HG03575 (cell line): ENCODE results near the gene ORAI1.
"Not testable (repeated sequence)": the region's sequence is repeated elsewhere in the genome, so short reads cannot be mapped to it uniquely, and the experiment has no call there.

Source experiments
- ATAC-seq: cut with Tn5 transposase; IDR thresholded peaks from one replicate; pipeline ENCODE4 v1.9.1; 2021; ENCODE audit not compliant: unreplicated experiment, insufficient number of reproducible peaks, low FRiP score; ENCODE audit errors: extremely low read depth

The ORAI1 gene

DNA sequence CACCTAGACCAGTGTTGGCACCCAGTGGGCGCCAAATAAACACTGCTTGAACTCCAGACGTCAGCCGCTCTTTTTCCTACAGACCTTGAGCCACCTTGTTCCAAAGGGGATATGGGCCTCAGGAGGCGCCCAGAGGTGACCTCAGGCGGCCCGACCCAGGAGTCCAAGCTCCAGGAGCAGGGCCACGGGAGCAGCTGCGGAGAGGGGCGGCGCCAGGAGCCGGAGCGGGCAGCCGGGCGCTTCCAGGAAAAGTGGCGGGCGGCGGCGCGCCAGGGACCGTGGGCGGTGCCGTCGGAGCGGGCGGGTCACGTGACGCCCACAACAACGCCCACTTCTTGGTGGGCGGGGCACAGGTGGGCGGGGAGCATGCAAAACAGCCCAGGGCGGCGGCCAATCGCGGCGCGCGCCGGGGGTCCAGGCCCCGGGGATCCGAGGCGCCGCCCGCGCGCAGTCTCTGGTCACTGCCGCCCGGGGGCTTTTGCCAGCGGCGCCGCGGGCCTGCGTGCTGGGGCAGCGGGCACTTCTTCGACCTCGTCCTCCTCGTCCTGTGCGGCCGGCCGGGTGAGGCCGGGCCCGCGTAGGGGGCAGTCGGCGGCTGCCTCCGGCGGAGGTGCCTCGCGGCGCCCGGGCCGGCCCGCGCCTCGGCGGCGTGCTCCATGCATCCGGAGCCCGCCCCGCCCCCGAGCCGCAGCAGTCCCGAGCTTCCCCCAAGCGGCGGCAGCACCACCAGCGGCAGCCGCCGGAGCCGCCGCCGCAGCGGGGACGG, at the start of gene ORAI1:
Gene ORAI1 (plus strand): TSS at position 444 of the 766 bp plus-strand sequence.
- ATAC-seq, result no peak

DNA sequence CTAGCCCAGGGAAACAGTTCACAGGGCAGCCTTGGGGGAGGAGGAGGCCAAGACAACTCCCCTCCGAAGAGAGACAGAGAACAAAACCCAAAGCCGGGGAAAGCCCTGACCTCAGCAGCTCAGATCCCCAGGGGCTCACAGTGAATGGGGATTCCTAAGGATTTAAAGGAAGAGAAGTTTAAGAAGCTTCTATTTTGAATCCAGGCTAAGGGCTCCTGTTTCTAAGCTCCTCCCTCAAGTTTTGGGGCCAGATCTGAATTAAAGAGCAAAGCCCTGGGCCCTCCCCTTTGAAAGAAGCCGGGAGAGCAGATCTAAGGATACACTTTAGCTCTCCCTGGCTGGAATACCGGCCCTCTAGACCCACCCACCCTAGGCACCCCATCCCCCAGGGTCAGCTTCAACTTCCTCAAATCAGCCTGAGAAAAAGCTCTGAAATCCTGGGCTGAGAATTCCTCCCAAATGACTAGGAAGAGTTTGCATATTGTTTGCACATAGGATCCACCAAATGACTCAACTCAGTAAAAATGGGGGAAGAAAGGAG, 49.4 kb upstream of the ORAI1 start:
- ATAC-seq, result no peak

DNA sequence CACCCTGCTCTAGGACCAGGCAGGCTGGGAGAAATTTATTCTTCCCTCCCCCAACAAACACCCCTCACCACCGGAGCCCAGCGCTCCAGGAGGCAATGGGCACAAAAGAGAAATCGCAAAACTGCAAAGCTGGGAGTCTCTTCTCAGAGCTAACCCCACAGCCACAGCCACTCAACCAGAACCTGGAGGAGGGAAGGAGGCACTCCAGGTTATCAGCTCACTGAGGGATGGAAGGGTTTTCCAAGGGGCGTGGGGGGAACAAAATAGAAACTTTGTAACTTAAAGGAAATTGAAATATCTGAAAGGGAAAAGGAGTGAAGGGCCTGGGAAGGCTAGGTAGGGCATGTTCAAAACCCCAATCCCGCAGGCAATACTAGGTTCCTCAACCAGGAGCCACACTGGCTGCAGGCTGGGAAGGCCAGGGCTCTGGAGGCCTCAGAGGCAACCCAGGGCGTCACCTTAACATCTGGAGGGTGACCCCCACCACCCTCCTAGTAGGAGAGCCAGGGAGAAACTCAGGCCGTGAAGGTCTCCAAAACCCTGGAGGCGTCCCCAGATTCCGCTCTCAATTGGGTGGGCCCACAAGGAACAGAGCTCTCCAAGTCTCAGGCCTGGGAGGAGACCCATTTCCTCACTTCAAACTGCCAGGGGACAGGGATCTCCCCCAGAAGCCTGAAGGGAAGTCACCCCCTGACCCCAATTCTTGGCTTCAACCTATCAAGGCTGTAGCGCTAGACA, 48.7 kb upstream of the ORAI1 start:
- no peak for ATAC-seq

- ATAC-seq, result no peak
Observed at GRCh38 chr12:121578230-121579189, 47.8 kb upstream of the ORAI1 start.

DNA sequence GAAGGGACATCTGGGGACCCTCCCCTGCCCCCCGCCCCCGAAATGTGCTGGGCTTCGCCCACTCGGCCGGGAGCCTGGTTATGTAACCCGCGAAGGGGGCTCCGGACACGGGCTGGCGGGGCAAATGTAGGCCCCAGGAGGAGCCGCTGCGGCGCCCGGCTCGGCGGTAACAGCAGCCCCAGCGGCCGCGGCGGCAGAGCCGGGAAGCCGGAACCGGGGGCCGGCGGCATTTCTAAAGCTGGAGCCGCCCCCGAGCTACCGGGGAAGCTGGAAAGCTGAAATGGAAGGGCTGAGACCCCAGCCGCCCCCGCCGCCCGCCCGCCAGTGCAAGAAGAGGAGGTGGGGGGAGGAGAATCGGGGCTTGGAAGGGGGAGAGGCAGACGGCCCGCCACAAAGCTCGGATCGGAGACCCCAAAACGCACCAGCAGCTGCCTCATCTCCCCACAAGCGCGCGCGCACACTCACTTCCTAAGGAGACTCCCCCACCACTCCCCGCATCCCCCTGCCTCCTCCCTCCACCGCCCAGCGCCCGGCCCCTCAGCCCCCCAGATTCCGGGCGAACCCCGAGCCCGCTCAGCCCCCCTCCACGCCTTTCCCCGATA, 47.0 kb upstream of the ORAI1 start:
- no peak for ATAC-seq

DNA sequence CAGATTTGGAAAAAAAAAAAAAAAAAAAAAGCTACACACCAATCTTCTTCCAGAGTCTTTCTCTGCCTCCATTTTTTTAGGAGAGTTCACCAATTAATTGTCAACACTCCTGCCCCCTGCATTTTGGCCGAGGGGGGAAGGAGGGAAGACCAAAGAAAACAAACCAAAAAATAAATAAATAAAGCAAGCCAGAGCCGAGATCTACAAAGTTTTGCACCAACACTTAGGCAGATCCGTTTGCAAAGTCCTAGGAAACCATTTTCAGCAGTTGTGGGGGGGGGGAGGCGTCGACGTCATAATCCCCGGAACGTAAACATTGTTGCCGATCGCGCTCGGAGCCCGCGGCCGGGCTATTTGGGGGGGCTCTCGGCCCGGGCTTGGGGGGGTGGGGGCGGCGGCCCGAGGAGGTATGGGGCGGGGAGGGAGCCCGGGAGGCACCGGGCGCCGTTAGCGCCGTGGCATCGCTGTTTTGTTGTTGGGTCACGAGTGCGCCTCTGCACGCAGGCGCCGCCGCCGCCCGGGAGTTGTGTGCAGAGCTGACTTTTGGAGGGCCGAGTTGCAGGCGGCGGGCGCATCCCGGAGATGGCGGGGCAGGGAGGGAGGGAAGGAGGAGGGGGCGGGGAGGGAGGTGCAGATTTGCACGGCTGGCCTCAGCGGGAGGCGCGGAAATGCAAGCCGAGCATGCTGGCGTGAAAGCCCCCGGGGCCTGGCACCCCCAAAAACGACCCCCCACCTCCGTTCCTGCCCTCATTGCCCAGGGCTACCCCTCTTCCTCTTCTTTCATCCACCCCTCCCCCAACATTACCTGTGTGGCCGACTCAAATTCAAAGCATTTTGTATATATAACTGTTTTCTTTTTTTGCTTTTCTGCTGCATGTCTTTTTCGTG, 46.1 kb upstream of the ORAI1 start:
- no peak for ATAC-seq

DNA sequence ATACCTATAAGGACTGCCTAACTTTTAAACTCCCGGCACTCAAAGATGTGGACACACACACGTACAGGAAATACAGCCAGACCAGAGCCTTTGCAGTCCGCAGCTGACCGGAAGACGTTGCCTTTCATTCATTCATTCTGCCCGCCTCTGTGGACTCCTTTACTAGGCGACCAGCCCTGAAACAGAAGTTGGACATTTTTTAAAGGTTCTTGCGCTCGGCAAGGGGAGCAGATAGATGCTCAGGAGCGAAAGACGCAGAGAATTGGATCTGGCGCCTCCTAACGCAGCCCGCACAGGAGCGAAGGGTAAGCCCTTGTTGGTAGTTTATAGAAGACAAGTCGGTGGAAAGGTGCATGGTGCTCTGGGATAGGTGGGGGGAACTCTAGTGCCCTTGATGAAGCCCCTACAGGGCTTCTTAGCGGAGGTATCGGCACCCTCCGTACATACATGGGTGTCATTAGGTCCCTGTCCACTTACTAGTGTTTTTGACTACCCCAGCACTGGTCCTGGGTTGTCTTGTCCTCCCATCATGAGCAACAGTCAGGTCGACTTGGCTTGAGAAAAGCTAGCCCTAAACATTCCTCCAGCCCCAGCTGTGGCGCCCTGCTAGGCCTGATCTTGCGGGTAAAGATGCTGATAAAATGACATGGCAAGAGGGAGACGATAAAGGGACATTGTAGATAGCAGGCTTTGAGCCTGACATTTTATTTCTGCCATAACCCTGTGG, 45.2 kb upstream of the ORAI1 start, which contains the start of gene KDM2B:
Gene KDM2B (minus strand): TSS at position 65 of the 727 bp plus-strand sequence. CDS start 112 bp downstream, outside the sequence.
- no peak for ATAC-seq

GRCh38 chr12:121581686-121582429, 44.5 kb upstream of the ORAI1 start:
- no peak for ATAC-seq

DNA sequence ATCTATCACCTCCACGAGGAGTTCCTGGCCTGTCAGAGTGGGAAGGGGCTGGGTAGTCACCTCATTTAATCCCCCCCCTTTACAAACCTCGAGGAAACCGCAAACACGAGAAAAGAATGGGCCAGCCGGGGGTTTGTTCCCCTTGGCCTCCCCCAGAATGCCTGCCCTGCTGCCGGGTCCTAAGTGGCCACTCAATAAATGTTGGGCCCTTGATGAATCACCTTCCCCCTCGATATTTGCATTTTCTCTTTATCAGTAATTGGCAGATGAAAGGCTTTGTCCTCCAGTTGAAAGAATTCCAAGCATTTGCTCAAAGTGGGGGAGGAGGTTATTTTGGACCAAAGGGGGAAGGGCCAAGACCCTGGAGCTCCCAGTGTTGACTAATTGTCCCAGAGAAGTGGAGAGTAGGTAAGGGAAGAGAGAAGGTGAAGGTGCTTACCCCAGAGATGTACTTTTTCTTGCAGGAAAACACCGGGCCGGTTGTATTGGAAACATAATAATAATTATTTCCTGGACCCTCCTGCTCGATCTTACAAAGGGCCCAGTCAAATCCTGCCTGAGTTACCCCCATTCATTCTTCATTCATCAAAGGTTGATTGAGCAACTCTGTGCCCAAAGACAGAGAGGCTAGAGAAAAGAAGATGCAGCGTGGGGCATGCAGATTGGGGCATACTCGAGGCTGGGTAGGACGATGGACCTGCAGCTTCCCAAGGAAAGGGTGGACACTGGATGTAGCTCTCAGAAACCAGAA, 43.6 kb upstream of the ORAI1 start:
- no peak for ATAC-seq

DNA sequence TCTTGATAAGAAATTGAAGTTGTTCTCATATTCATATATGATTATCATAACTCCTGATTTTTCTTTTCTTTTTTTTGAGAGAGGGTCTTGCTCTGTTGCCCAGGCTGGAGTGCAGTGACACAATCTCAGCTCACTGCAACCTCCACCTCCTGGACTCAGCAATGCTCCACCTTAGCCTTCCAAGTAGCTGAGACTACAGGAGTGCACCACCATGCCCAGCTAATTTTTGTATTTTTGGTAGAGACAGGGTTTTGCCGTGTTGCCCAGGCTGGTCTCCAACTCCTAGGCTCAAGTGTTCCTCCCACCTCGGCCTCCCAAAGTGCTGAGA, 43.0 kb upstream of the ORAI1 start:
- ATAC-seq, result not testable (repeated sequence)

- not testable (repeated sequence) for ATAC-seq
Observed at GRCh38 chr12:121584885-121585284, 41.4 kb upstream of the ORAI1 start.

- no peak for ATAC-seq
Observed at GRCh38 chr12:121590476-121591143, 35.7 kb upstream of the ORAI1 start.

DNA sequence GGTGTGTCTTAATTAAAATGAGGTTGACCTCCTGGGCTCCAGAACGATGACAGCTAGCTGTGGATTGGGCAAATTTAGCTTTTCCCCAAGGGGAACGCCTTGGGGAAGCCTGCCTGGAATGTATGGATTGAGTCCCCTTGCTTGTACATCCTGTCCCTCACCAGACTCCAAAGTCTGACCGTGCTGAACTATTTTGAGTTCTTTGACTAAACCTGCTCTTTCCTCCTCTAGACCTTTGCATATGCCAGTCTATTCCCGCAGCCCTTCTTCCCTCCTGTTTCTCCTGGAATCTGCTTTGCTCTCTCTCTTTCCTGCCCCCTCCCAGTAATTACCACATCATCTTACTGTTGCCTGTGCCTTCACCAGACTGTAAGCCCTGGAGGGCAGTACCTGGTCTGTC, 34.0 kb upstream of the ORAI1 start:
- ATAC-seq, result no peak

- ATAC-seq, result no peak
Observed at GRCh38 chr12:121595520-121595919, 30.8 kb upstream of the ORAI1 start.

DNA sequence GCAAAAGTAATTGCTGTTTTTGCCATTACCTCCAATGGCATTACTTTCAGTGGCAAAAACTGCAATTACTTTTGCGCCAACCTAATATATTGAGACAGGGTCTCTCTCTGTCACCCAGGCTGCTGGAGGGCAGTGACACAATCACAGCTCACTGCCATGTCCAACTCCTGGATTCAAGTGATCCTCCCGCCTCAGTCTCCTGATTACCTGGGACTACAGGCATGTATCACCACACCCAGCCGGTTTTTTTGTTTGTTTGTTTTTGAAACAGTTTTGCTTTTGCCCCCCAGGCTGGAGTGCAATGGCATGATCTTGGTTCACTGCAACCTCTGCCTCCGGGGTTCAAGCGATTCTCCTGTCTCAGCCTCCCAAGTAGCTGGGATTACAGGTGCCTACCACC, 29.8 kb upstream of the ORAI1 start:
- ATAC-seq, result no peak
